ENCODE data around the gene ARHGAP19.

ARHGAP19 gene

GRCh38 chr10:97335188-97335619 is 42.8 kb upstream of the ARHGAP19 start:
- DNase-seq (no peak), ATAC-seq (ENCODE audit: insufficient read depth, low read depth) (no peak; the same call in 1 of the 3 replicates)
- Histone ChIP-seq H3K79me2 (ENCODE audit: insufficient read depth, low read length) (peaks cover 30% of the 10 kb centered on the region), H3K4me1 (ENCODE audit: insufficient read depth, low read length) (peaks cover 35% of the 10 kb centered on the region), H3K9me3 (ENCODE audit: insufficient read depth, low read length, severe bottlenecking) (no peaks in the 10 kb centered on the region), H3K4me3 (ENCODE audit: low read depth in 1 of 2, low read length in 2 of 2) (peak overlapping the region; percentile 44 to 68; a peak in 3 of 4 replicates), H3K27ac (ENCODE audit: low read length) (peak overlapping the region; percentile 98), H3K36me3 (ENCODE audit: insufficient read depth, low read length) (peaks cover 4% of the 10 kb centered on the region; the same call in 1 of the 2 replicates), H2AFZ (ENCODE audit: low read depth, low read length) (peak overlapping the region; percentile 90), H4K20me1 (ENCODE audit: insufficient read depth, low read length) (peaks cover 31% of the 10 kb centered on the region), H3K27me3 (ENCODE audit: insufficient read depth, low read length, poor library complexity) (peaks cover 10% of the 10 kb centered on the region), H3K9ac (ENCODE audit: low read depth, low read length) (peak overlapping the region; percentile 75), H3K4me2 (ENCODE audit: insufficient read depth, low read length) (peak overlapping the region; percentile 98)
- TF ChIP-seq CTCF (IDR thresholded peaks at IDR 0.05; ENCODE audit: borderline replicate concordance, extremely low read depth, low read length, poor library complexity, severe bottlenecking) (no peak), EZH2 (IDR thresholded peaks at IDR 0.05; ENCODE audit: borderline replicate concordance, low read depth, low read length, severe bottlenecking) (no peak)

GRCh38 chr10:97334370-97335175 is 42.1 kb upstream of the ARHGAP19 start, which contains the start of gene FRAT2:
FRAT2 (minus strand) TSS chr10:97334729; CDS start chr10:97334572, 157 bp downstream.
- TF ChIP-seq CTCF (IDR thresholded peaks at IDR 0.05; ENCODE audit: borderline replicate concordance, extremely low read depth, low read length, poor library complexity, severe bottlenecking) (no peak), EZH2 (IDR thresholded peaks at IDR 0.05; ENCODE audit: borderline replicate concordance, low read depth, low read length, severe bottlenecking) (no peak)
- DNase-seq (peak; percentile 87), ATAC-seq (ENCODE audit: insufficient read depth, low read depth) (peak; percentile 88)
- Histone ChIP-seq H3K4me1 (ENCODE audit: insufficient read depth, low read length) (peaks cover 35% of the 10 kb centered on the region), H3K9ac (ENCODE audit: low read depth, low read length) (peak within 1 kb of the TSS; percentile 75), H4K20me1 (ENCODE audit: insufficient read depth, low read length) (peaks cover 35% of the 10 kb centered on the region), H3K79me2 (ENCODE audit: insufficient read depth, low read length) (peaks cover 30% of the 10 kb centered on the region), H3K4me3 (ENCODE audit: low read depth in 1 of 2, low read length in 2 of 2) (peak within 1 kb of the TSS; percentile 61 to 68; a peak in 3 of 4 replicates), H3K9me3 (ENCODE audit: insufficient read depth, low read length, severe bottlenecking) (no peaks in the 10 kb centered on the region), H3K27me3 (ENCODE audit: insufficient read depth, low read length, poor library complexity) (peaks cover 10% of the 10 kb centered on the region), H2AFZ (ENCODE audit: low read depth, low read length) (peak within 1 kb of the TSS; percentile 90), H3K4me2 (ENCODE audit: insufficient read depth, low read length) (peak within 1 kb of the TSS; percentile 98), H3K36me3 (ENCODE audit: insufficient read depth, low read length) (peaks cover 4% of the 10 kb centered on the region; the same call in 1 of the 2 replicates), H3K27ac (ENCODE audit: low read length) (peak within 1 kb of the TSS; percentile 98)

GRCh38 chr10:97333601-97334369 is 41.3 kb upstream of the ARHGAP19 start:
- Histone ChIP-seq H3K79me2 (ENCODE audit: insufficient read depth, low read length) (peaks cover 30% of the 10 kb centered on the region), H2AFZ (ENCODE audit: low read depth, low read length) (peak overlapping the region; percentile 90), H4K20me1 (ENCODE audit: insufficient read depth, low read length) (peaks cover 35% of the 10 kb centered on the region), H3K27me3 (ENCODE audit: insufficient read depth, low read length, poor library complexity) (peaks cover 10% of the 10 kb centered on the region), H3K27ac (ENCODE audit: low read length) (peak overlapping the region; percentile 98), H3K4me1 (ENCODE audit: insufficient read depth, low read length) (peaks cover 35% of the 10 kb centered on the region), H3K36me3 (ENCODE audit: insufficient read depth, low read length) (peaks cover 9% of the 10 kb centered on the region), H3K4me2 (ENCODE audit: insufficient read depth, low read length) (peak overlapping the region; percentile 98), H3K9me3 (ENCODE audit: insufficient read depth, low read length, severe bottlenecking) (no peaks in the 10 kb centered on the region), H3K4me3 (ENCODE audit: low read depth in 1 of 2, low read length in 2 of 2) (peak overlapping the region; percentile 61 to 68; a peak in 3 of 4 replicates), H3K9ac (ENCODE audit: low read depth, low read length) (peak overlapping the region; percentile 75)
- TF ChIP-seq CTCF (IDR thresholded peaks at IDR 0.05; ENCODE audit: borderline replicate concordance, extremely low read depth, low read length, poor library complexity, severe bottlenecking) (no peak), EZH2 (IDR thresholded peaks at IDR 0.05; ENCODE audit: borderline replicate concordance, low read depth, low read length, severe bottlenecking) (no peak)
- peak; percentile 23 for ATAC-seq (ENCODE audit: insufficient read depth, low read depth)
- peak; percentile 39 for DNase-seq
